A549 treated with CORT108297 at 1 μM for 4 hours (cell line): ENCODE results near the gene FILIP1. TPM values are rescaled to one million over a fixed set of nuclear protein-coding genes. Genes with fewer than 3 reads are reported as not detected.

Source experiments
- total RNA-seq: library from RNA; stranded (reverse); fragments of 200-300 nt; extraction: Qiagen RNA extraction; gene quantifications from 5 replicates; pipeline ENCODE4 v1.2.3, GENCODE V29; 2022

FILIP1 gene
- 0.18 to 0.53 TPM (median 0.32 TPM) in 5 replicates for total RNA-seq

GRCh38 chr6:75493400-75494064 is at the start of gene FILIP1:
TSS of gene FILIP1 (minus strand) at chr6:75493800. CDS start at chr6:75414972, 78,828 bp downstream.

GRCh38 chr6:75284632-75285282 is 208.8 kb downstream of the FILIP1 start, which contains the start of gene TMEM30A:
TSS of gene TMEM30A (minus strand) at chr6:75284792. CDS start at chr6:75284638, 154 bp downstream.

GRCh38 chr6:75243333-75244062 is 250.1 kb downstream of the FILIP1 start, which contains the start of gene COX7A2:
TSS of gene COX7A2 (minus strand) at chr6:75243801. CDS start at chr6:75243734, 67 bp downstream.

Other genes starting within 250 kb of the FILIP1 start
- gene COX7A2, start 250.0 kb downstream of the FILIP1 start, total RNA-seq, result 258 to 336 TPM (median 267 TPM) in 5 replicates
- 34.2 to 46.9 TPM (median 43.3 TPM) in 5 replicates for gene TMEM30A, start 209.0 kb downstream of the FILIP1 start, total RNA-seq
- 27.9 to 40.9 TPM (median 29.6 TPM) in 5 replicates for gene SENP6, start 108.1 kb upstream of the FILIP1 start, total RNA-seq